HCT116 (cell line): ENCODE results near the gene CKAP2L. TPM values are rescaled to one million over a fixed set of nuclear protein-coding genes. Genes with fewer than 3 reads are reported as not detected.

Experiments used
- ATAC-seq: fragments of 200-7000 bp; cut with Tn5 transposase; 2 replicates; pipeline ENCODE4 v1.9.1; 2020; ENCODE audit warnings: mild to moderate bottlenecking, moderate library complexity
- BruUV-seq: library from RNA; stranded (reverse); fragments of 400-500 nt; replicated peaks from 2 replicates; lab custom pipeline; 2021; lab: Mats Ljungman, UMichigan
- CTCF ChIA-PET: fragments of 300-600 bp; sonication (Branson Sonifier 250); formaldehyde crosslinking; loops from one replicate; lab custom pipeline; 2021; ENCODE audit warnings: antibody characterized with exemption; lab: Charles Lee
- POLR2A ChIA-PET: fragments of 300-600, 350-600 bp; sonication (Branson Sonifier 250); formaldehyde crosslinking; loops from one replicate; lab custom pipeline; 2021; ENCODE audit warnings: antibody characterized with exemption; lab: Charles Lee
- RAD21 ChIA-PET, 2 experiments: fragments of 300-600 bp; sonication (Branson Sonifier 250); formaldehyde crosslinking; loops; one replicate each; lab custom pipeline; 2023; ENCODE audit warnings: low total read pairs in 2 of 2; ENCODE audit not compliant: uncharacterized antibody in 2 of 2, unreplicated experiment in 2 of 2, low non-redundant PET in 1 of 2; lab: Charles Lee
- DNase-seq: peaks from one replicate; pipeline ENCODE4 v3.0.0-alpha.2; 2010; ENCODE audit warnings: low read depth, low spot score
- H2AFZ ChIP-seq: fragments of 200-600 bp; shearing (Covaris generic), sonication (generic); 2 replicates; pipeline ENCODE4 v1.6.1; 2017; ENCODE audit warnings: low read depth, mixed run types, mixed read lengths, antibody characterized with exemption, low read length; ENCODE audit not compliant: poor library complexity, severe bottlenecking
- H3K27ac ChIP-seq: 2 replicates; pipeline ENCODE4 v1.5.1; 2012; ENCODE audit warnings: low read depth, low read length
- H3K27me3 ChIP-seq: fragments of 200-600 bp; sonication (generic); 2 replicates; pipeline ENCODE4 v1.6.1; 2016; ENCODE audit warnings: mixed run types, low read length, mixed read lengths; ENCODE audit not compliant: insufficient read depth
- H3K36me3 ChIP-seq, 2 experiments: fragments of 200-500 bp in 1 of 2; fragments of 200-600 bp in 1 of 2; sonication (Bioruptor generic) in 1 of 2; sonication (generic) in 1 of 2; 2 replicates each; pipeline versions ENCODE4 v1.5.1 to v1.6.1; 2014 to 2016; ENCODE audit warnings: low read length in 2 of 2, inconsistent platforms in 1 of 2, mixed read lengths in 1 of 2, mixed run types in 1 of 2; ENCODE audit not compliant: insufficient read depth in 2 of 2, control insufficient read depth in 1 of 2
- H3K4me1 ChIP-seq, 2 experiments: fragments of 200-600 bp in 1 of 2; sonication (generic) in 1 of 2; 2 replicates each; pipeline versions ENCODE4 v1.5.1 to v1.6.1; 2012 to 2017; ENCODE audit warnings: low read length in 2 of 2, inconsistent platforms in 1 of 2, mild to moderate bottlenecking in 1 of 2, mixed read lengths in 1 of 2, mixed run types in 1 of 2, moderate library complexity in 1 of 2; ENCODE audit not compliant: insufficient read depth in 2 of 2, control insufficient read depth in 1 of 2
- H3K4me2 ChIP-seq: fragments of 200-600 bp; sonication (generic); 2 replicates; pipeline ENCODE4 v1.6.1; 2017; ENCODE audit warnings: mixed run types, low read length, mixed read lengths
- H3K4me3 ChIP-seq, 2 experiments: fragments of 200-600 bp in 1 of 2; sonication (generic) in 1 of 2; replicated peaks in 1 of 2; 2 replicates each; pipeline ENCODE4 v1.5.1; 2011 to 2016; ENCODE audit warnings: low read length in 2 of 2, control low read depth in 1 of 2, low read depth in 1 of 2, mild to moderate bottlenecking in 1 of 2, mixed read lengths in 1 of 2, mixed run types in 1 of 2
- H3K79me2 ChIP-seq: fragments of 200-600 bp; sonication (generic); 2 replicates; pipeline ENCODE4 v1.6.1; 2017; ENCODE audit warnings: mild to moderate bottlenecking, mixed run types, low read length, moderate library complexity, mixed read lengths; ENCODE audit not compliant: insufficient read depth
- H3K9ac ChIP-seq: fragments of 200-600 bp; sonication (generic); 2 replicates; pipeline ENCODE4 v1.6.1; 2016; ENCODE audit warnings: low read length, mixed read lengths
- H3K9me2 ChIP-seq: fragments of 200-600 bp; sonication (generic), shearing (Covaris generic); 2 replicates; pipeline ENCODE4 v1.6.1; 2017; ENCODE audit warnings: mixed run types, mild to moderate bottlenecking, moderate library complexity; ENCODE audit not compliant: insufficient read depth
- H3K9me3 ChIP-seq, 2 experiments: fragments of 200-500 bp in 1 of 2; fragments of 200-600 bp in 1 of 2; sonication (Bioruptor generic) in 1 of 2; sonication (generic) in 1 of 2; 2 replicates each; pipeline ENCODE4 v1.6.1; 2014 to 2017; ENCODE audit warnings: low read length in 2 of 2, mixed read lengths in 2 of 2, inconsistent platforms in 1 of 2, low read depth in 1 of 2, mild to moderate bottlenecking in 1 of 2, mixed run types in 1 of 2, moderate library complexity in 1 of 2; ENCODE audit not compliant: control insufficient read depth in 1 of 2, insufficient read depth in 1 of 2
- H4K20me1 ChIP-seq: fragments of 200-600 bp; sonication (generic), shearing (Covaris generic); 2 replicates; pipeline ENCODE4 v1.6.1; 2017; ENCODE audit warnings: mixed run types, mild to moderate bottlenecking, moderate library complexity; ENCODE audit not compliant: insufficient read depth
- EGR1 ChIP-seq: IDR thresholded peaks from 2 replicates; pipeline ENCODE4 v1.6.1; 2012; ENCODE audit warnings: low read depth
- ELF1 ChIP-seq: IDR thresholded peaks from 2 replicates; pipeline ENCODE4 v1.6.1; 2012; ENCODE audit warnings: low read depth, borderline replicate concordance
- EZH2 ChIP-seq: fragments of 200-600 bp; sonication (generic); IDR thresholded peaks from 2 replicates; pipeline ENCODE4 v1.6.1; 2017; ENCODE audit warnings: antibody characterized with exemption, mixed run types
- FOSL1 ChIP-seq: IDR thresholded peaks from 2 replicates; pipeline ENCODE4 v1.6.1; 2012; ENCODE audit warnings: low read depth
- JUND ChIP-seq: IDR thresholded peaks from 2 replicates; pipeline ENCODE4 v1.6.1; 2012
- POLR2A ChIP-seq: IDR thresholded peaks from 2 replicates; pipeline ENCODE4 v1.7.0; 2011; ENCODE audit warnings: borderline replicate concordance; ENCODE audit not compliant: insufficient read depth, insufficient read length; ENCODE audit errors: extremely low read depth
- POLR2AphosphoS5 ChIP-seq: IDR thresholded peaks from 2 replicates; pipeline ENCODE4 v1.6.1; 2011; ENCODE audit warnings: mild to moderate bottlenecking, low read depth, low read length, moderate library complexity
- RAD21 ChIP-seq: IDR thresholded peaks from 2 replicates; pipeline ENCODE4 v1.6.1; 2012; ENCODE audit warnings: low read depth, mild to moderate bottlenecking
- SIN3A ChIP-seq: IDR thresholded peaks from 2 replicates; pipeline ENCODE4 v1.6.1; 2012; ENCODE audit warnings: low read depth
- SP1 ChIP-seq: IDR thresholded peaks from 2 replicates; pipeline ENCODE4 v1.6.1; 2012; ENCODE audit warnings: low read depth
- SRF ChIP-seq: IDR thresholded peaks from 2 replicates; pipeline ENCODE4 v1.6.1; 2012; ENCODE audit warnings: low read depth
- TCF7L2 ChIP-seq: IDR thresholded peaks from 2 replicates; pipeline ENCODE4 v1.7.0; 2011; ENCODE audit warnings: borderline replicate concordance, inconsistent platforms; ENCODE audit not compliant: insufficient read depth, insufficient read length; ENCODE audit errors: extremely low read depth
- YY1 ChIP-seq: IDR thresholded peaks from 2 replicates; pipeline ENCODE4 v1.6.1; 2011; ENCODE audit warnings: low read length, low read depth, moderate library complexity, mild to moderate bottlenecking; ENCODE audit not compliant: insufficient replicate concordance; ENCODE audit errors: extremely low read depth
- ZFX ChIP-seq: fragments of 450-650 bp; IDR thresholded peaks from 2 replicates; pipeline ENCODE4 v1.6.1; 2017
- ZNF274 ChIP-seq: fragments of 200-500 bp; sonication (Bioruptor generic); IDR thresholded peaks from 2 replicates; pipeline ENCODE4 v1.6.1; 2014; ENCODE audit warnings: mild to moderate bottlenecking, low read depth, low read length, inconsistent platforms
- intact Hi-C: fragments of 100-400 bp; cut with micrococcal nuclease; formaldehyde crosslinking; loops from 2 replicates; pipeline ENCODE4 v1.10.0; 2022
- total RNA-seq: library from RNA; stranded (reverse); gene quantifications from one replicate; pipeline ENCODE4 v1.2.1, GENCODE V29; 2021; ENCODE audit not compliant: unreplicated experiment
- TF ChIP-seq, protein P1 (sequence below): IDR thresholded peaks from 2 replicates; pipeline ENCODE4 v1.6.1; 2012
- TF ChIP-seq, protein P2 (sequence below), 3 experiments: fragments of 200-600 bp in 1 of 3; sonication (generic) in 1 of 3; IDR thresholded peaks in 2 of 3; conservative IDR thresholded peaks in 1 of 3; 2 replicates each; pipeline ENCODE4 v1.5.1; 2012 to 2017; ENCODE audit warnings: low read depth in 2 of 3, low read length in 2 of 3, antibody characterized with exemption in 1 of 3, borderline replicate concordance in 1 of 3, control low read depth in 1 of 3, mild to moderate bottlenecking in 1 of 3, mixed read lengths in 1 of 3, mixed run types in 1 of 3, moderate library complexity in 1 of 3; ENCODE audit not compliant: insufficient read depth in 1 of 3
- TF ChIP-seq, protein P3 (sequence below): IDR thresholded peaks from 2 replicates; pipeline ENCODE4 v1.6.1; 2012; ENCODE audit warnings: low read depth
- TF ChIP-seq, protein P4 (sequence below): IDR thresholded peaks from 2 replicates; pipeline ENCODE4 v1.6.1; 2011; ENCODE audit warnings: mild to moderate bottlenecking, low read length, moderate library complexity; ENCODE audit not compliant: insufficient replicate concordance; ENCODE audit errors: extremely low read depth

The CKAP2L gene
- total RNA-seq, 1 experiment from 2014 or later, result 27.5 TPM

DNA sequence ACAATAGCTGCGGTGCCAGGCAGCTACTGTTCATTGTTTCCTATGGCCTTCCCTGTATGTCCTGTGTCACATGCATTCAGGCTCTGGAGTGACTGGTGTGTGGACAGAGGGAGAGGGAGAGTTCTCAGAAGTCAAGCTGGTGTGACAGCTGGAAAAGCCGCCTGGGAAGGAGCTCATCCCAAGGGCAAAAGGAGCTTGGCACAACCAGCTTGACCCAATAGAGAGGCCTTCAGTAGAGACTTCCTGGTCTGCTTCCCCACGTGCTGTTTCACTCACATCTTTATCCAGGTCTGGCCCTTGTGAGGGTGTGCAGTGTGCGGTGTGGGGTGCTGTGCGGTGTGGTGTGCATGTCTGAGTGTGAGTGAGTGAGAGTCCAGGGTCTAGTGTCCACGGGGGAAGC lies 54.7 kb downstream of the CKAP2L start:
- Histone ChIP-seq H3K36me3 (no peaks in the 10 kb centered on the region), H3K79me2 (no peaks in the 10 kb centered on the region), H3K9ac (no peak overlapping the region), H4K20me1 (no peaks in the 10 kb centered on the region), H3K9me2 (no peaks in the 10 kb centered on the region), H3K9me3 (no peaks in the 10 kb centered on the region), H3K4me1 (peaks cover 1 to 18% of the 10 kb centered on the region in 2 experiments; a peak in 3 of 4 replicates), H3K27ac (no peak overlapping the region), H3K4me3 (no peak overlapping the region), H2AFZ (no peak overlapping the region), H3K27me3 (no peaks in the 10 kb centered on the region), H3K4me2 (no peak overlapping the region)
- intact Hi-C loops, result no loop called here
- TF ChIP-seq SIN3A (no peak), JUND (no peak), SP1 (no peak), ZFX (no peak), FOSL1 (no peak), YY1 (no peak), EZH2 (no peak), EGR1 (no peak), RAD21 (no peak), ELF1 (no peak), POLR2A (no peak), ZNF274 (no peak), POLR2AphosphoS5 (no peak), TCF7L2 (no peak), SRF (no peak)
- TF ChIP-seq, protein P1, sequence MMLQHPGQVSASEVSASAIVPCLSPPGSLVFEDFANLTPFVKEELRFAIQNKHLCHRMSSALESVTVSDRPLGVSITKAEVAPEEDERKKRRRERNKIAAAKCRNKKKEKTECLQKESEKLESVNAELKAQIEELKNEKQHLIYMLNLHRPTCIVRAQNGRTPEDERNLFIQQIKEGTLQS, result no peak
- TF ChIP-seq, protein P2, sequence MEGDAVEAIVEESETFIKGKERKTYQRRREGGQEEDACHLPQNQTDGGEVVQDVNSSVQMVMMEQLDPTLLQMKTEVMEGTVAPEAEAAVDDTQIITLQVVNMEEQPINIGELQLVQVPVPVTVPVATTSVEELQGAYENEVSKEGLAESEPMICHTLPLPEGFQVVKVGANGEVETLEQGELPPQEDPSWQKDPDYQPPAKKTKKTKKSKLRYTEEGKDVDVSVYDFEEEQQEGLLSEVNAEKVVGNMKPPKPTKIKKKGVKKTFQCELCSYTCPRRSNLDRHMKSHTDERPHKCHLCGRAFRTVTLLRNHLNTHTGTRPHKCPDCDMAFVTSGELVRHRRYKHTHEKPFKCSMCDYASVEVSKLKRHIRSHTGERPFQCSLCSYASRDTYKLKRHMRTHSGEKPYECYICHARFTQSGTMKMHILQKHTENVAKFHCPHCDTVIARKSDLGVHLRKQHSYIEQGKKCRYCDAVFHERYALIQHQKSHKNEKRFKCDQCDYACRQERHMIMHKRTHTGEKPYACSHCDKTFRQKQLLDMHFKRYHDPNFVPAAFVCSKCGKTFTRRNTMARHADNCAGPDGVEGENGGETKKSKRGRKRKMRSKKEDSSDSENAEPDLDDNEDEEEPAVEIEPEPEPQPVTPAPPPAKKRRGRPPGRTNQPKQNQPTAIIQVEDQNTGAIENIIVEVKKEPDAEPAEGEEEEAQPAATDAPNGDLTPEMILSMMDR (IDR thresholded peaks at IDR 0.05 in 2 of 3, conservative IDR thresholded peaks at IDR 0.05 in 1 of 3; ENCODE audit: borderline replicate concordance in 1 of 3, insufficient read depth in 1 of 3, low read depth in 2 of 3, low read length in 2 of 3), result no peak
- TF ChIP-seq, protein P3, sequence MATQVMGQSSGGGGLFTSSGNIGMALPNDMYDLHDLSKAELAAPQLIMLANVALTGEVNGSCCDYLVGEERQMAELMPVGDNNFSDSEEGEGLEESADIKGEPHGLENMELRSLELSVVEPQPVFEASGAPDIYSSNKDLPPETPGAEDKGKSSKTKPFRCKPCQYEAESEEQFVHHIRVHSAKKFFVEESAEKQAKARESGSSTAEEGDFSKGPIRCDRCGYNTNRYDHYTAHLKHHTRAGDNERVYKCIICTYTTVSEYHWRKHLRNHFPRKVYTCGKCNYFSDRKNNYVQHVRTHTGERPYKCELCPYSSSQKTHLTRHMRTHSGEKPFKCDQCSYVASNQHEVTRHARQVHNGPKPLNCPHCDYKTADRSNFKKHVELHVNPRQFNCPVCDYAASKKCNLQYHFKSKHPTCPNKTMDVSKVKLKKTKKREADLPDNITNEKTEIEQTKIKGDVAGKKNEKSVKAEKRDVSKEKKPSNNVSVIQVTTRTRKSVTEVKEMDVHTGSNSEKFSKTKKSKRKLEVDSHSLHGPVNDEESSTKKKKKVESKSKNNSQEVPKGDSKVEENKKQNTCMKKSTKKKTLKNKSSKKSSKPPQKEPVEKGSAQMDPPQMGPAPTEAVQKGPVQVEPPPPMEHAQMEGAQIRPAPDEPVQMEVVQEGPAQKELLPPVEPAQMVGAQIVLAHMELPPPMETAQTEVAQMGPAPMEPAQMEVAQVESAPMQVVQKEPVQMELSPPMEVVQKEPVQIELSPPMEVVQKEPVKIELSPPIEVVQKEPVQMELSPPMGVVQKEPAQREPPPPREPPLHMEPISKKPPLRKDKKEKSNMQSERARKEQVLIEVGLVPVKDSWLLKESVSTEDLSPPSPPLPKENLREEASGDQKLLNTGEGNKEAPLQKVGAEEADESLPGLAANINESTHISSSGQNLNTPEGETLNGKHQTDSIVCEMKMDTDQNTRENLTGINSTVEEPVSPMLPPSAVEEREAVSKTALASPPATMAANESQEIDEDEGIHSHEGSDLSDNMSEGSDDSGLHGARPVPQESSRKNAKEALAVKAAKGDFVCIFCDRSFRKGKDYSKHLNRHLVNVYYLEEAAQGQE, result no peak
- TF ChIP-seq, protein P4, sequence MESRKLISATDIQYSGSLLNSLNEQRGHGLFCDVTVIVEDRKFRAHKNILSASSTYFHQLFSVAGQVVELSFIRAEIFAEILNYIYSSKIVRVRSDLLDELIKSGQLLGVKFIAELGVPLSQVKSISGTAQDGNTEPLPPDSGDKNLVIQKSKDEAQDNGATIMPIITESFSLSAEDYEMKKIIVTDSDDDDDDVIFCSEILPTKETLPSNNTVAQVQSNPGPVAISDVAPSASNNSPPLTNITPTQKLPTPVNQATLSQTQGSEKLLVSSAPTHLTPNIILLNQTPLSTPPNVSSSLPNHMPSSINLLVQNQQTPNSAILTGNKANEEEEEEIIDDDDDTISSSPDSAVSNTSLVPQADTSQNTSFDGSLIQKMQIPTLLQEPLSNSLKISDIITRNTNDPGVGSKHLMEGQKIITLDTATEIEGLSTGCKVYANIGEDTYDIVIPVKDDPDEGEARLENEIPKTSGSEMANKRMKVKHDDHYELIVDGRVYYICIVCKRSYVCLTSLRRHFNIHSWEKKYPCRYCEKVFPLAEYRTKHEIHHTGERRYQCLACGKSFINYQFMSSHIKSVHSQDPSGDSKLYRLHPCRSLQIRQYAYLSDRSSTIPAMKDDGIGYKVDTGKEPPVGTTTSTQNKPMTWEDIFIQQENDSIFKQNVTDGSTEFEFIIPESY, result no peak
- ChIA-PET RAD21 (no interaction called here), CTCF (no interaction called here), POLR2A (no interaction called here)
- no peak for DNase-seq
- no TSS peak for BruUV-seq
- ATAC-seq, result no peak
